Testis (tissue), 2 donors: ENCODE results near the gene GLUD2.

Experiments used
- CTCF ChIP-seq, 3 experiments: fragments of 450-650 bp in 2 of 3; fragments of 200-600 bp in 1 of 3; sonication (generic) in 1 of 3; IDR thresholded peaks; one replicate each; pipeline ENCODE4 v1.5.1; 2016 to 2019; ENCODE audit warnings: antibody characterized with exemption in 3 of 3, mild to moderate bottlenecking in 2 of 3, moderate library complexity in 1 of 3
- POLR2A ChIP-seq: fragments of 450-650 bp; IDR thresholded peaks from one replicate; pipeline ENCODE4 v1.6.1; 2017; ENCODE audit warnings: antibody characterized with exemption, mild to moderate bottlenecking, moderate library complexity

DNA sequence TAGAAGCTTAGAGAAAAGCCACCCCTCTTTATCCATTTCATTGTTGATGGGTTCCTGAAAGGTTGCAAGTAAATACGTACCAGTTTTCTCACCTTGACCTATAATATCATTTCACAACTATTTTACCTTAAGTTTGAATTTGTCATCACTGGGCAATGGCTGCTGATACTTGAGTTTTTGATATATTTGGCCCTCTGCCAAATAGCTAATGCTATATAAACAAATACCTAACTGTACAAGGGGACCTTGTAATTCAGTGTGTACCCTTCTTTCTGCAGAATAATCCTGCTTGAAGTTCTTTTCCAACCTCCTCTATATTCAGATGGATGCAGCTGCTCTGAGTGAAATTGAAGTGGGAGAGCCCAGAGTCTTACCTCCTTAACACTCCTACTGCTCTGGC lies 19.0 kb upstream of the GLUD2 start:
- TF ChIP-seq CTCF (IDR thresholded peaks at IDR 0.05) (no peak), POLR2A (no peak)
